ENCODE measurements around the gene GBA2.

DNA sequence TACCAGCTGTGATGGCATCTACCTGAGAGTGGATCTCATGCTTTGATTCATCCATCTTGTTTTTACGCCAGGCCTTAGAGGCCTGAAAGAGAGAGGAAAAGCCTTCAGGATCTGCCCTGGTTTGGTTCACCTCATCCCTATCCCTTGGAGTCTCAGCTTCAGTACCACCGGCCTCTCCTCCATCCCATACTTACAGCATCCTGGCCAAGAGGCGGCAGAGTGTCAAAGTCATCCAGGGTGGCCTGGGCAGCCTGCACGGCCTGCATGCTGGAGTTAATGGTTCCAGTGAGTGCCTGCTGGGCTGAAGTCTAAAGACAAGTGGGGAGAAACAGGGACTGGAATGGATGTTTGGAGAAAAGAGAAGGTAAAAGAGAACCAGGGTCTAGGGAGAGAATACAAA lies 29.5 kb downstream of the GBA2 start:
- TF ChIP-seq CTCF (IDR thresholded peaks at IDR 0.05) (no peak), POLR2A (IDR thresholded peaks at IDR 0.05) (no peak)

Measured in Peyer's patch (tissue), 4 donors.